BE2C (cell line): ENCODE data around the gene TSHR.

Experiments
- DNase-seq: peaks from one replicate; pipeline ENCODE4 v3.0.0-alpha.2; 2020
- H3K27me3 ChIP-seq: fragments of 250-450 bp; sonication (Bioruptor Pico); 2 replicates; pipeline ENCODE4 v1.5.1; 2020; ENCODE audit warnings: mild to moderate bottlenecking
- H3K36me3 ChIP-seq: fragments of 250-450 bp; sonication (Bioruptor Pico); 2 replicates; pipeline ENCODE4 v1.5.1; 2020; ENCODE audit warnings: mild to moderate bottlenecking
- H3K4me1 ChIP-seq: fragments of 250-450 bp; sonication (Bioruptor Pico); 2 replicates; pipeline ENCODE4 v1.5.1; 2020
- H3K4me3 ChIP-seq: 2 replicates; pipeline ENCODE4 v1.5.1; 2011; ENCODE audit warnings: low read depth, low read length
- H3K9me3 ChIP-seq: fragments of 250-450 bp; sonication (Bioruptor Pico); 2 replicates; pipeline ENCODE4 v1.5.1; 2020
- TF ChIP-seq, protein P1 (sequence below): IDR thresholded peaks from 2 replicates; pipeline ENCODE4 v1.5.1; 2012; ENCODE audit warnings: mild to moderate bottlenecking, low read depth, low read length

TSHR gene

DNA sequence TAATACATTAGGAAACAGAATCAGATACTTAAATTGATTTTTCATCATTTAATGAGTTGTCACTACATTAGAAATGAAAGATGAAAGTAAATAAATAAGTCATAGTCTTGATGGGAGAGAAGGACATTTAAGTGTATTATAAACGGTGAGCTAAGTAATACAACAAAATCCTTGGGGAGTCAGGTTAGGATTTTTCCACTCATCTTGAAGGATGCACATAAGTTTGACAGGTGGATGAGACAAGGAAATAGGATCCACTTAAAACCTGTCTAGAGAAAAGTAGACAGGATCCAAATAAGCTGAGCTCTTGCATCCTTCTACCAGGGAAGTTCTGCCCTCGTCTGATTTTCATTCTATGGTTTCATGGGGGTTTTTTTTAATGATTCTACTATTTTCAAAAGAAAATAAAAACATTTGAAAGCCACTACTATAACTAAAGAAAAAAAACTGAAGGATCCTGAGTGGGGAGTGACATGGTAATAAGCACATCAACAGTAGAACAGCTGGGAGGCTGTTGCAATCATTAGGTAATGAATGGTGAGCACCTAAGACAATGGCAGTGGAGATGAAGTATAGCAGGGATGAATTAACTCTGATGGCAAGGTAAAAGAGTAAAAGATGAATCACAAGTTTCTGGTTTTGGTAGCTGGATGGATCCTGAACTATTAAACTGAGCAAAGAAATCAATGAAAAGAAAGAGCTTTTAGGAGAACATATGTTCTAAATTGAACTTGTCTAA lies 30.9 kb upstream of the TSHR start:
- DNase-seq = no peak
- no peaks in the 10 kb centered on the region for H3K27me3 ChIP-seq
- TF ChIP-seq, protein P1, sequence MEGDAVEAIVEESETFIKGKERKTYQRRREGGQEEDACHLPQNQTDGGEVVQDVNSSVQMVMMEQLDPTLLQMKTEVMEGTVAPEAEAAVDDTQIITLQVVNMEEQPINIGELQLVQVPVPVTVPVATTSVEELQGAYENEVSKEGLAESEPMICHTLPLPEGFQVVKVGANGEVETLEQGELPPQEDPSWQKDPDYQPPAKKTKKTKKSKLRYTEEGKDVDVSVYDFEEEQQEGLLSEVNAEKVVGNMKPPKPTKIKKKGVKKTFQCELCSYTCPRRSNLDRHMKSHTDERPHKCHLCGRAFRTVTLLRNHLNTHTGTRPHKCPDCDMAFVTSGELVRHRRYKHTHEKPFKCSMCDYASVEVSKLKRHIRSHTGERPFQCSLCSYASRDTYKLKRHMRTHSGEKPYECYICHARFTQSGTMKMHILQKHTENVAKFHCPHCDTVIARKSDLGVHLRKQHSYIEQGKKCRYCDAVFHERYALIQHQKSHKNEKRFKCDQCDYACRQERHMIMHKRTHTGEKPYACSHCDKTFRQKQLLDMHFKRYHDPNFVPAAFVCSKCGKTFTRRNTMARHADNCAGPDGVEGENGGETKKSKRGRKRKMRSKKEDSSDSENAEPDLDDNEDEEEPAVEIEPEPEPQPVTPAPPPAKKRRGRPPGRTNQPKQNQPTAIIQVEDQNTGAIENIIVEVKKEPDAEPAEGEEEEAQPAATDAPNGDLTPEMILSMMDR = no peak
- H3K9me3 ChIP-seq = peaks cover 4% of the 10 kb centered on the region; the same call in 1 of the 2 replicates
- no peaks in the 10 kb centered on the region for H3K4me1 ChIP-seq
- no peak overlapping the region for H3K4me3 ChIP-seq
- no peaks in the 10 kb centered on the region; the same call in 1 of the 2 replicates for H3K36me3 ChIP-seq

DNA sequence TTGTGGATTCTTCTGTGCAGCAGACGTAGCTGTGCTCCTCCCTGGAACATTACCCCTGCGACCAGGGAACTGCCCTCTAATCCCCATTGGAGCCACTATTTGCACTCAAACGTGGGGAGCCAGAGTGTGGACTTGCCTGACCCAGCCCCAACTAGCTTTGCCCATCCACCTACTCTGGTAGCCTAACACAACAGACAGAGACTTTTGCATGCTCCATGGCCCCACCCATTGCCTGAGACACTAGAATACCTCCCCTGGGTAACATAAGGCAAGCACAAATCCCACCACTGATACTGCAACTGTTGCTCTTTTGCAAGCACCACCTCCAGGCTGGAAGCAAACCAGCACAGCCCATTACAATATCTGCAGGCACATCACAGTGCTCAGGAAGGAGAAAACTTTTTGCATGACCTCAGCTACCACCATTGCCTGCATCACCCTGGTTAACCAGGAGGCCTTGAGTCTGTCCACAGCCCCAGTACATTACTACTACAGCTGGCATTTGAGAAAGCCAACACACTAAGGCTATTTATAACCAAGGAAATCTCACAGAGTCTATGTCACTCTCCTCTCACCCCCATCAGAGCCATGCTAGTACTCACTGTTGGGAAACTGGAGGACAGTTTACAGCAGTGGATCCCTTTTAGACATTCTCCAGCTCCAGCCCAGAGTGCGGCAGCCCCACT lies 28.9 kb upstream of the TSHR start:
- Histone ChIP-seq H3K36me3 (no peaks in the 10 kb centered on the region; the same call in 1 of the 2 replicates), H3K4me1 (peaks cover 3% of the 10 kb centered on the region; the same call in 1 of the 2 replicates), H3K4me3 (no peak overlapping the region), H3K27me3 (no peaks in the 10 kb centered on the region), H3K9me3 (peaks cover 4% of the 10 kb centered on the region; the same call in 1 of the 2 replicates)
- TF ChIP-seq, protein P1 = no peak
- no peak for DNase-seq

DNA sequence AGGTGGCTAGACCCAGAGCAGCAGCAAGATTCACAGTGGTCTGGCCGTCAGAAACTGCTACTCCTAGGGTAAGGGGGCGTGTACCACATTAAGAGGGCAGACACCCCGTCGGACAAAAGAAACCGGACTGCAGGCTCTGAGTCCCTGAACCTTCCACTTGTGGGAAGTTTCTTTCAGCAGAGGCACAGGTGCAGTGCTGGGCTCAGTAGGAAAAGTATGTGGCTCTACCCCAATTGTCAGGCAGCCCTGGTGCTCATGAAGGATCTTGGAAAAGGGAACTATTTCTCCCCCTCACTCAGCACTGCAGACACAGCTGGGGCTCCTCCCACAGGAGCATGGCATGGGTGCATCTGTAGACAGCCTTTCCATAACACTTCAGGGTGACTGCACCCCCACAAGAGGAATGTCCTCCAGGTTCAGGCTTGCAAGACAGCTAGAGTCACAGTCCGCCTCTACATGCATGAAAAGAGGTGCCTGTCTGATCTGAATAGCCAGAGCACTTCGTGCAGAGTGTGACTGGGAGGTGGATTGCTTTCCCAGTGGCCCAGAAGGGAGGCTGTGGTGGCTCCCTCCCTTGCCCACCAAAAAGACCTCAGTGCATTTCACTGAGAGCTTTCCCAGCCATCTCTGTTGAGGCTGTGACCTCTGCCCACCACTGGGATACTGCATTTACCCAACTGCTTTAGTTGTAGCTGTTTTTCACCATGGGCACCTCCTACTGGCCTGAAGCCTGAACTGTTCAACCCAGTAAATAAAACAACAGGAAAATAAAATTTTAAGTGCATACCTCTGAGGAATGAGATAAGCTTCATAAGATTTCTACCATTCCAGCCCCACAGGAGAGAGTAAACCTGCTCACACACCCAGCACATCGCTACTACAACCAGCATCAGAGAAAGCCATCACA lies 28.1 kb upstream of the TSHR start:
- Histone ChIP-seq H3K4me1 (peaks cover 3% of the 10 kb centered on the region; the same call in 1 of the 2 replicates), H3K36me3 (no peaks in the 10 kb centered on the region; the same call in 1 of the 2 replicates), H3K27me3 (no peaks in the 10 kb centered on the region), H3K9me3 (peaks cover 4% of the 10 kb centered on the region; the same call in 1 of the 2 replicates), H3K4me3 (no peak overlapping the region)
- no peak for DNase-seq
- TF ChIP-seq, protein P1 = peak; percentile 27

DNA sequence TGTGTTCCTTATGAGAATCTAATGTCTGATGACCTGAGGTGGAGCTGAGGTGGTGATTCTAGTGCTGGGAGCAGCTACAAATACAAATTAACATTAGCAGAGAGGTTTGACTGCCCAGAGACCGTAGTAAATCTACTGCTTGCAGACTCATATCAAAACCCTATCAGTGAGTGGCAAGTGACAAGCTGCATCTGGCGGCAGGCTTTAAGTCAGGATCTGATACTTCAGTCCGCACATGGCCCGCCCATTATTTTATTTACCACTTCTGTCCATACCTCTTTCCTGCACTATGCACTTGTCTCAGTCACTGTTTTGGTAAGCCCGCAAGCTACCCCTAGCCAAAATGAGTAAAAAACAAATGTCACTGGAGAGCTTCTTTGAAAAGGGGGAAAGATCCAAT lies 25.3 kb upstream of the TSHR start:
- TF ChIP-seq, protein P1 = no peak
- Histone ChIP-seq H3K27me3 (no peaks in the 10 kb centered on the region), H3K36me3 (no peaks in the 10 kb centered on the region; the same call in 1 of the 2 replicates), H3K4me1 (peaks cover 9% of the 10 kb centered on the region; the same call in 1 of the 2 replicates), H3K9me3 (peaks cover 4% of the 10 kb centered on the region; the same call in 1 of the 2 replicates), H3K4me3 (no peak overlapping the region)
- no peak for DNase-seq

DNA sequence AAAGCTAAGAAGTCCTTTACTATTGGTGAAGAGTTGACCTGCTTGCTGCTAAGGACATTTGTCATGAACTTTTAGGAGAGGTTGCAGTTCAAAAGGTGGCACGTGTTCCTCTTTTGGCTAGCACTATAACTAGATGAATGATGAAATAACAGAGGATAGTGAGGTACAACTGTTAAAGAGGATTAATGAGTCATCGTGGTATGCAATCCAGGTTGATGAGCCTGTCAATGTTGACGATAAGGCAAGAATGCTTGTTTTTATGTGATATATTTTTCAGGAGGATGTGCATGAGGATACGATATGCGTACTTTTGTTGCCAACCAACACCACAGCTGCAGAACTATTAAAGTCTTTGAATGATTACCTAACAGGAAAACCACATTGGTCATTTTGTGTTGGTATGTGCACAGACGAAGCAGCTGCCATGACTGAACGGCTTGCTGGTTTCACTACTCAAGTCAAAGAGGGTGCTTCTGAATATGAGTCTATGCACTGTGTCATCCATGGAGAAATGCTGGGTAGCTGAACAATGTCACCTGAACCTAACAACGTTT lies 24.5 kb upstream of the TSHR start:
- Histone ChIP-seq H3K27me3 (no peaks in the 10 kb centered on the region), H3K36me3 (no peaks in the 10 kb centered on the region; the same call in 1 of the 2 replicates), H3K4me3 (no peak overlapping the region), H3K9me3 (peaks cover 4% of the 10 kb centered on the region; the same call in 1 of the 2 replicates), H3K4me1 (peaks cover 9% of the 10 kb centered on the region)
- no peak for DNase-seq
- TF ChIP-seq, protein P1 = no peak
